Tibial artery (tissue), 4 donors: ENCODE data around the gene KCNMA1.

Experiments used
- DNase-seq, 2 donors: peaks; one replicate each; pipeline ENCODE4 v3.0.0-alpha.2; 2019
- H3K27ac ChIP-seq, 2 donors: fragments of 200-600 bp; sonication (generic) in 1 of 2; 1 replicate in 1 of 2; 2 replicates in 1 of 2; pipeline ENCODE4 v1.5.1; 2018 to 2019; ENCODE audit warnings: mild to moderate bottlenecking in 1 of 2
- H3K27me3 ChIP-seq, 2 donors: fragments of 200-600 bp; sonication (generic) in 1 of 2; one replicate each; pipeline versions ENCODE4 v1.5.1 to v1.6.0; 2016 to 2019
- H3K36me3 ChIP-seq, 3 donors: fragments of 200-600 bp; sonication (generic) in 2 of 3; one replicate each; pipeline ENCODE4 v1.5.1; 2016 to 2019; ENCODE audit warnings: mild to moderate bottlenecking in 2 of 3
- H3K4me1 ChIP-seq, 4 donors: fragments of 200-600 bp; sonication (generic) in 2 of 4; 1 replicate in 3 of 4; 2 replicates in 1 of 4; pipeline ENCODE4 v1.5.1; 2016 to 2019
- H3K4me3 ChIP-seq, 2 donors: fragments of 200-600 bp; sonication (generic) in 1 of 2; 1 replicate in 1 of 2; 2 replicates in 1 of 2; pipeline ENCODE4 v1.5.1; 2018 to 2019; ENCODE audit warnings: mild to moderate bottlenecking in 2 of 2
- H3K9me3 ChIP-seq, 3 donors: fragments of 200-600 bp; sonication (generic) in 1 of 3; one replicate each; pipeline ENCODE4 v1.5.1; 2016 to 2019
- intact Hi-C: fragments of 100-400 bp; cut with DNase I; formaldehyde crosslinking; loops from one replicate; pipeline ENCODE4 v1.15.0; 2023; ENCODE audit warnings: low total_unique reads
- TF ChIP-seq, protein P1 (sequence below), 2 experiments: fragments of 200-600 bp in 1 of 2; fragments of 450-650 bp in 1 of 2; IDR thresholded peaks; one replicate each; pipeline ENCODE4 v1.5.1; 2017 to 2019; ENCODE audit warnings: antibody characterized with exemption in 2 of 2, mild to moderate bottlenecking in 1 of 2, moderate library complexity in 1 of 2

The KCNMA1 gene

DNA sequence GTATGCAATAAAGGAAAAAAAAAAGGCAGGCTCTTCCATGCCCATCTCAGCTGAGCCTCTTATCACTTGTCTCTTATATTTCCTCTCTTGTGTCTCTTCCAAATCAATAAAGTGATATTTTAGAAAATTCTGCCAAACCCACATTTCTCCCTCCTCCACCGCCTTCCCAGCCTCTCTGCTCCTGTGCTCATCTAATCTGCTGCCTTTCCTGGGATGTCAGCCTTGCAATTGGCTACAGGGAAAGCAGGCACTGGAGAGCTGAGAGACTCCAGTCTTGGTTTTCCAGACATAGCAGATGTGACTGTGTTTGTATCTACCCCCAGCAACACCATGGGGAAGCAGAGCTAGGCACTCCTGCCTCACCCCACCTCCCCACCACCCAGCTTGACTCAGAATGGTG is 298.4 kb downstream of the KCNMA1 start:
- Histone ChIP-seq H3K36me3 (no peaks in the 10 kb centered on the region), H3K27me3 (no peaks in the 10 kb centered on the region), H3K9me3 (no peaks in the 10 kb centered on the region), H3K27ac (no peak overlapping the region), H3K4me1 (peaks cover 0 to 16% (median 3%) of the 10 kb centered on the region in 4 donors), H3K4me3 (no peak overlapping the region)
- no peak for DNase-seq
- TF ChIP-seq, protein P1, sequence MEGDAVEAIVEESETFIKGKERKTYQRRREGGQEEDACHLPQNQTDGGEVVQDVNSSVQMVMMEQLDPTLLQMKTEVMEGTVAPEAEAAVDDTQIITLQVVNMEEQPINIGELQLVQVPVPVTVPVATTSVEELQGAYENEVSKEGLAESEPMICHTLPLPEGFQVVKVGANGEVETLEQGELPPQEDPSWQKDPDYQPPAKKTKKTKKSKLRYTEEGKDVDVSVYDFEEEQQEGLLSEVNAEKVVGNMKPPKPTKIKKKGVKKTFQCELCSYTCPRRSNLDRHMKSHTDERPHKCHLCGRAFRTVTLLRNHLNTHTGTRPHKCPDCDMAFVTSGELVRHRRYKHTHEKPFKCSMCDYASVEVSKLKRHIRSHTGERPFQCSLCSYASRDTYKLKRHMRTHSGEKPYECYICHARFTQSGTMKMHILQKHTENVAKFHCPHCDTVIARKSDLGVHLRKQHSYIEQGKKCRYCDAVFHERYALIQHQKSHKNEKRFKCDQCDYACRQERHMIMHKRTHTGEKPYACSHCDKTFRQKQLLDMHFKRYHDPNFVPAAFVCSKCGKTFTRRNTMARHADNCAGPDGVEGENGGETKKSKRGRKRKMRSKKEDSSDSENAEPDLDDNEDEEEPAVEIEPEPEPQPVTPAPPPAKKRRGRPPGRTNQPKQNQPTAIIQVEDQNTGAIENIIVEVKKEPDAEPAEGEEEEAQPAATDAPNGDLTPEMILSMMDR (IDR thresholded peaks at IDR 0.05) = no peak
- intact Hi-C loops = no loop called here

DNA sequence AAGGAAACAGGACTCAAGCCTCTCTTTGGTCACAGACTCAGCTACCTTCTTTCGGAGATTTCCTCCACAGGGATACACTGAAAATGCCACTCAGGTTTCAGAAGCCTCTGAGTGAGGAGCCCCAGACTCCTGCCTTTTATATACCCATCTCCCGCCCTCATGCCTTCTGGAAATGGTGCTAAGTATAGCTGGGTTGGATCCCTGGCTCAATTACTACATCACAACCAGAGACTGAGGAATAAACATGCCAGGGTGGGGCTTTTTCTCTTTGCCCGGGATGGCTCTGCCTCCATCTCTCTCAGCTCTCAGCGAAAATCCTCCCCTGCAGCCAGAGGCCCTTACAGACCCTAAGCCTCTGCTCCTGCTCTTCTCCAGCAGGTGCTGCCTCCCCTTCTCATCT is 299.5 kb downstream of the KCNMA1 start:
- Histone ChIP-seq H3K27ac (no peak overlapping the region), H3K27me3 (no peaks in the 10 kb centered on the region), H3K36me3 (no peaks in the 10 kb centered on the region), H3K4me3 (no peak overlapping the region), H3K4me1 (peaks cover 0 to 26% (median 3%) of the 10 kb centered on the region in 4 donors), H3K9me3 (no peaks in the 10 kb centered on the region)
- intact Hi-C loops = no loop called here
- DNase-seq = no peak
- TF ChIP-seq, protein P1 (IDR thresholded peaks at IDR 0.05) = no peak

DNA sequence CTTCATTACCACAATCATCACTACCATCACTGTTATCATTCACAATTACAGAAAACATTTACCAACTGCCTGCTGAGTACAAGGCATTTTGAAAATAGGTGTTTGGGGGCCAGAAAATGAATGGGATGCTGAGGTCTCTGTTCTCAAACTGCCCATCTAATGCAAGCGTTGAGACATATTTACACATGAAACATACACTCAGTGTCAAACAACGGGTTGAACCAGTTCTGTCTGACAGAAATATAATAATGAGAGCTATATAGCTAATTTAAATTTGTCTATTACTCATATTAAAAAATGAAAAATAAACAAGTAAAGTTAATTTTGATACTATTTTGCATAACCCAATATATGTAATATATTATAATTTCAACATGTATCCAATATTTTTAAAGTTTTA is 303.1 kb downstream of the KCNMA1 start:
- TF ChIP-seq, protein P1 (IDR thresholded peaks at IDR 0.05) = no peak
- intact Hi-C loops = no loop called here
- Histone ChIP-seq H3K4me1 (peaks cover 0 to 26% (median 3%) of the 10 kb centered on the region in 4 donors), H3K36me3 (no peaks in the 10 kb centered on the region), H3K27ac (no peak overlapping the region), H3K9me3 (no peaks in the 10 kb centered on the region), H3K27me3 (no peaks in the 10 kb centered on the region), H3K4me3 (no peak overlapping the region)
- no peak for DNase-seq

DNA sequence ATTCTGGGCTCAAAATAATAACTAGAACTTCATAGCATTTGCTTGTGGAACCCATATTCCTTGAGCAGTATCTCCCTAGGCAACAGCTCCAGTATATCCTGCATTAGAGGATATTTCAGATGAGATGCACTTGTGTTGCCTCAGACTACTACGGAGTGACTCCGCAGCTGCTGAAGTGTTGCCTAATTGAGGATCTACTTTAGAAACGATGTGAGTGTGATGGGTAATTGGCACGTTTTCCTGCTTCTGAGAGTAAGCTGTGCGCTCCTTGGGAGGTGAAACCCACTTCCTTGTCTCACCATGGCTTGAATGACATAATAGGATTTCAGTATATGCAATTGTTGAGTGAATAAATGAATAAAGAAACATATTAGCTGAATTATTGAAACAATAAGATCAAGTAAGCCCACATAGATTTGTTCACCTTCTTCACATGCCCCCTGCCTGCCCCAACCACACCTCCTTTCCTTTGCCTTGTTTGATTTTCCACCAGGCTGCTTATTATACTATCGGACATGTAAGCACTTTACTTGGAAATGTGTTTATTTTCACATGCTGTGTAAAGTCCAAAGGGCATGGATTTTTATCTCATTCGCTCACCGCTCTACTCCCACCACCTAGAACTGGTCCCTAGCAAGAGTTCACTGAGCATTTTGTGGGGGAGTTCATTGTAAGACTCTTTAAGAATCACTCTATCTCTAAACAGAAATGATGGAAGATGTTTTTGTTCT is 303.8 kb downstream of the KCNMA1 start:
- Histone ChIP-seq H3K27me3 (no peaks in the 10 kb centered on the region), H3K4me3 (no peak overlapping the region)
- no peak for DNase-seq

DNA sequence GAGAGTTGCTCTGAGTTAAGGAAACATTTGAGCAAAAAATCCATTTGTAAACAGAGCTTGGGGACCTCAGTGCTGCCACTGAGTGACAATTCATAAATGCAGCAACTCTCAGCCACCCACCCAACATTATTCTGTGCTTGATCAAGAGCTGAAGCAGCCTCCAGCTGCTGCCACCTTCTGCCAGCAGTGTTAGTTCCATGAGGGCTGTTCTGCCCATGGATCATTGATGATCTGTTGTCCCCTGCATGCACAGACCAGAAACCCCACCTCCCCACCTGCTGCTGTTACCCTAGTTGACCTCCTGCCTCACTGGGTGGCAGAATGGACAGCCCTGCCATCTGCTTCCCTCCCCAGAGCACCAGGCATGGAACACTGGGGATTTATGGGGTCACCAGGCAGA is 305.4 kb downstream of the KCNMA1 start:
- intact Hi-C loops = no loop called here
- no peaks in the 10 kb centered on the region for H3K27me3 ChIP-seq
- H3K9me3 ChIP-seq = no peaks in the 10 kb centered on the region
- no peaks in the 10 kb centered on the region for H3K36me3 ChIP-seq
- peaks cover 0 to 26% (median 0%) of the 10 kb centered on the region in 4 donors for H3K4me1 ChIP-seq
- no peak overlapping the region for H3K4me3 ChIP-seq
- TF ChIP-seq, protein P1 (IDR thresholded peaks at IDR 0.05) = no peak
- DNase-seq = no peak
- no peak overlapping the region for H3K27ac ChIP-seq

More for the DNA sequence above, 303.8 kb downstream of the KCNMA1 start:
- TF ChIP-seq, protein P1 (IDR thresholded peaks at IDR 0.05) = no peak
- intact Hi-C loops = no loop called here
- no peak overlapping the region for H3K27ac ChIP-seq
- H3K4me1 ChIP-seq = peaks cover 0 to 26% (median 3%) of the 10 kb centered on the region in 4 donors
- H3K9me3 ChIP-seq = no peaks in the 10 kb centered on the region
- H3K36me3 ChIP-seq = no peaks in the 10 kb centered on the region
